HG02840 (cell line): ENCODE data around the gene TGFBI.

Source experiments
- ATAC-seq: cut with Tn5 transposase; IDR thresholded peaks from one replicate; pipeline ENCODE4 v1.9.1; 2021; ENCODE audit warnings: mild to moderate bottlenecking, moderate library complexity, moderate number of reproducible peaks; ENCODE audit not compliant: unreplicated experiment, low FRiP score

The TGFBI gene

GRCh38 chr5:136023958-136024541, 4.7 kb upstream of the TGFBI start:
- ATAC-seq = no peak

- no peak for ATAC-seq
Observed at GRCh38 chr5:136025900-136026299, 2.9 kb upstream of the TGFBI start.

- no peak for ATAC-seq
Observed at GRCh38 chr5:136026636-136027035, 2.2 kb upstream of the TGFBI start.

GRCh38 chr5:136027311-136027710, 1.5 kb upstream of the TGFBI start:
- no peak for ATAC-seq

- ATAC-seq = no peak
Observed at GRCh38 chr5:136028090-136028489, 698 bp upstream of the TGFBI start.

- ATAC-seq = no peak
Observed at GRCh38 chr5:136030252-136030651, 1.5 kb downstream of the TGFBI start.

GRCh38 chr5:136030956-136031611, 2.3 kb downstream of the TGFBI start:
- ATAC-seq = no peak

GRCh38 chr5:136031711-136032110, 2.9 kb downstream of the TGFBI start:
- ATAC-seq = no peak

GRCh38 chr5:136032564-136032963, 3.8 kb downstream of the TGFBI start:
- ATAC-seq = no peak

- no peak for ATAC-seq
Observed at GRCh38 chr5:136033234-136033633, 4.4 kb downstream of the TGFBI start.

- no peak for ATAC-seq
Observed at GRCh38 chr5:136033848-136034247, 5.1 kb downstream of the TGFBI start.

GRCh38 chr5:136034492-136034891, 5.7 kb downstream of the TGFBI start:
- ATAC-seq = no peak

GRCh38 chr5:136034984-136035383, 6.2 kb downstream of the TGFBI start:
- ATAC-seq = no peak

- ATAC-seq = no peak
Observed at GRCh38 chr5:136035837-136036236, 7.0 kb downstream of the TGFBI start.

GRCh38 chr5:136036293-136036911, 7.6 kb downstream of the TGFBI start:
- ATAC-seq = no peak

- ATAC-seq = no peak
Observed at GRCh38 chr5:136037001-136037705, 8.4 kb downstream of the TGFBI start.

GRCh38 chr5:136038635-136039034, 9.8 kb downstream of the TGFBI start:
- ATAC-seq = no peak

GRCh38 chr5:136039202-136039601, 10.4 kb downstream of the TGFBI start:
- no peak for ATAC-seq

GRCh38 chr5:136040746-136041415, 12.1 kb downstream of the TGFBI start:
- no peak for ATAC-seq

- no peak for ATAC-seq
Observed at GRCh38 chr5:136042156-136042555, 13.4 kb downstream of the TGFBI start.

GRCh38 chr5:136042665-136043121, 13.9 kb downstream of the TGFBI start:
- ATAC-seq = no peak
